Vagina (tissue), 2 donors: ENCODE results near the gene RTN4IP1.

Experiments used
- POLR2AphosphoS5 ChIP-seq, 2 donors: sonication (generic); formaldehyde crosslinking; IDR thresholded peaks; one replicate each; pipeline ENCODE4 v1.9.0; 2017; ENCODE audit warnings: antibody characterized with exemption in 2 of 2, mild to moderate bottlenecking in 2 of 2, low read depth in 1 of 2; ENCODE audit not compliant: insufficient read depth in 1 of 2
- TF ChIP-seq, protein P1 (sequence below), 3 experiments: fragments of 450-650 bp in 2 of 3; fragments of 200-600 bp in 1 of 3; sonication (generic) in 1 of 3; IDR thresholded peaks; one replicate each; pipeline ENCODE4 v1.5.1; 2017 to 2019; ENCODE audit warnings: antibody characterized with exemption in 3 of 3, mild to moderate bottlenecking in 2 of 3, moderate library complexity in 2 of 3

GRCh38 chr6:106614166-106614565, 15.1 kb downstream of the RTN4IP1 start:
- TF ChIP-seq, protein P1, sequence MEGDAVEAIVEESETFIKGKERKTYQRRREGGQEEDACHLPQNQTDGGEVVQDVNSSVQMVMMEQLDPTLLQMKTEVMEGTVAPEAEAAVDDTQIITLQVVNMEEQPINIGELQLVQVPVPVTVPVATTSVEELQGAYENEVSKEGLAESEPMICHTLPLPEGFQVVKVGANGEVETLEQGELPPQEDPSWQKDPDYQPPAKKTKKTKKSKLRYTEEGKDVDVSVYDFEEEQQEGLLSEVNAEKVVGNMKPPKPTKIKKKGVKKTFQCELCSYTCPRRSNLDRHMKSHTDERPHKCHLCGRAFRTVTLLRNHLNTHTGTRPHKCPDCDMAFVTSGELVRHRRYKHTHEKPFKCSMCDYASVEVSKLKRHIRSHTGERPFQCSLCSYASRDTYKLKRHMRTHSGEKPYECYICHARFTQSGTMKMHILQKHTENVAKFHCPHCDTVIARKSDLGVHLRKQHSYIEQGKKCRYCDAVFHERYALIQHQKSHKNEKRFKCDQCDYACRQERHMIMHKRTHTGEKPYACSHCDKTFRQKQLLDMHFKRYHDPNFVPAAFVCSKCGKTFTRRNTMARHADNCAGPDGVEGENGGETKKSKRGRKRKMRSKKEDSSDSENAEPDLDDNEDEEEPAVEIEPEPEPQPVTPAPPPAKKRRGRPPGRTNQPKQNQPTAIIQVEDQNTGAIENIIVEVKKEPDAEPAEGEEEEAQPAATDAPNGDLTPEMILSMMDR (IDR thresholded peaks at IDR 0.05): no peak
- no peak for TF ChIP-seq POLR2AphosphoS5 (IDR thresholded peaks at IDR 0.05; ENCODE audit: insufficient read depth in 1 of 2, low read depth in 1 of 2)
